ENCODE results near the gene DIRAS3.

Gene DIRAS3

GRCh38 chr1:68045511-68046180, 4.8 kb downstream of the DIRAS3 start:
- H3K27me3 ChIP-seq, result peaks cover 42% of the 10 kb centered on the region
- no peak overlapping the region for H3K27ac ChIP-seq
- no peaks in the 10 kb centered on the region for H3K36me3 ChIP-seq
- H3K4me1 ChIP-seq (ENCODE audit: control insufficient read depth in 1 of 2, insufficient read depth in 1 of 2, low read depth in 1 of 2, low read length in 1 of 2), result peaks cover 2 to 5% of the 10 kb centered on the region in 2 experiments
- H3K9me3 ChIP-seq, result no peaks in the 10 kb centered on the region
- no peak overlapping the region for H3K4me3 ChIP-seq (ENCODE audit: low read depth in 1 of 2, low read length in 1 of 2)
- no peak for TF ChIP-seq CTCF (IDR thresholded peaks at IDR 0.05)

GRCh38 chr1:68043443-68044090, 6.9 kb downstream of the DIRAS3 start:
- Histone ChIP-seq H3K4me1 (ENCODE audit: control insufficient read depth in 1 of 2, insufficient read depth in 1 of 2, low read depth in 1 of 2, low read length in 1 of 2) (no peaks in the 10 kb centered on the region), H3K9me3 (no peaks in the 10 kb centered on the region), H3K27me3 (peaks cover 21% of the 10 kb centered on the region), H3K36me3 (no peaks in the 10 kb centered on the region), H3K27ac (no peak overlapping the region), H3K4me3 (ENCODE audit: low read depth in 1 of 2, low read length in 1 of 2) (no peak overlapping the region)
- TF ChIP-seq CTCF (IDR thresholded peaks at IDR 0.05), result no peak

DNA sequence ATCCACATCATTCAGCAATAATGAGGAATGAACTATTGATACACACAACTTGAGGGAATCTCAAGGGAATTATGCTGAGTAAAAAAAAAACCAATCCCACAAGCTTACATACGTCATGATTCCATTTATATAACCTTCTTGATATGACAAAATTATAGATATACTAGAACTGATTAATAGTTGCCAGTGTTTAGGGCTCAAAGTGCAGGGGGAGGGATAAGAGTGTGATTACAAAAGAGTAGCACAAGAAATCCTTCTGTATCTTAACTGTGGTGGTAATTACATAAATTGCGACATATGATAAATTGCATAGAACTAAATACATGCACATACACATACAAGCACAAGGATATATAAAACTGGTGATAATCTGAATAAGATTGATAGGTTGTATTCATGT, 13.5 kb downstream of the DIRAS3 start:
- no peak overlapping the region for H3K4me3 ChIP-seq (ENCODE audit: low read depth in 1 of 2, low read length in 1 of 2)
- H3K27ac ChIP-seq, result no peak overlapping the region
- no peak for TF ChIP-seq CTCF (IDR thresholded peaks at IDR 0.05)
- H3K9me3 ChIP-seq, result no peaks in the 10 kb centered on the region
- no peaks in the 10 kb centered on the region for H3K27me3 ChIP-seq
- H3K4me1 ChIP-seq (ENCODE audit: control insufficient read depth in 1 of 2, insufficient read depth in 1 of 2, low read depth in 1 of 2, low read length in 1 of 2), result no peaks in the 10 kb centered on the region
- no peaks in the 10 kb centered on the region for H3K36me3 ChIP-seq

DNA sequence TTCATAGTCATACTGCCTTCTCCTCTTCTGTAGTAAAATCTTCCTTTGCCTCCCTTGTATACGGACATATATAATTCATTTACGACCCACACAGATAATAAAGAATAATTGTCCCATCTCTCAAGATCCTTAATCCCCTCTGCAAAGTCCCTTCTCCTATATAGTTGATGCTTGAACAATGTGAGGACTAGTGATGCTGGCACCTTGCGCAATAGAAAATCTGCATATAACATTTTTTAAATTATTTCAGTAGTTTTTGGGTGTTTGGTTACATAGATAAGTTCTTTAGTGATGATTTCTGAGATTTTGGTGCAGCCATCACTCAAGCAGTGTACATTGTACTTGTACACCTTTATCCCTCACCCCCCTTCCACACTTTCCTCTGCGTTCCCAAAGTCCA, 21.0 kb downstream of the DIRAS3 start:
- H3K9me3 ChIP-seq, result no peaks in the 10 kb centered on the region
- H3K27ac ChIP-seq, result no peak overlapping the region
- no peaks in the 10 kb centered on the region for H3K27me3 ChIP-seq
- H3K4me1 ChIP-seq (ENCODE audit: control insufficient read depth in 1 of 2, insufficient read depth in 1 of 2, low read depth in 1 of 2, low read length in 1 of 2), result no peaks in the 10 kb centered on the region
- TF ChIP-seq CTCF (IDR thresholded peaks at IDR 0.05), result no peak
- no peak overlapping the region for H3K4me3 ChIP-seq (ENCODE audit: low read depth in 1 of 2, low read length in 1 of 2)
- H3K36me3 ChIP-seq, result no peaks in the 10 kb centered on the region

GRCh38 chr1:68028566-68028965, 21.9 kb downstream of the DIRAS3 start:
- Histone ChIP-seq H3K27ac (no peak overlapping the region), H3K9me3 (no peaks in the 10 kb centered on the region), H3K27me3 (no peaks in the 10 kb centered on the region), H3K4me1 (ENCODE audit: control insufficient read depth in 1 of 2, insufficient read depth in 1 of 2, low read depth in 1 of 2, low read length in 1 of 2) (no peaks in the 10 kb centered on the region), H3K36me3 (no peaks in the 10 kb centered on the region), H3K4me3 (ENCODE audit: low read depth in 1 of 2, low read length in 1 of 2) (no peak overlapping the region)
- no peak for TF ChIP-seq CTCF (IDR thresholded peaks at IDR 0.05)
